HepG2 (cell line): ENCODE measurements around the gene CNTRL.
A peak's percentile ranks its signal among the peaks of the same experiment; 100 is the strongest.

ENCODE experiments used
- BRCA1 ChIP-seq: sonication (generic); formaldehyde crosslinking; IDR thresholded peaks from 2 replicates; pipeline ENCODE4 v1.4.0; 2020; ENCODE audit warnings: missing genetic modification reagents
- EP300 ChIP-seq, 3 experiments: sonication (generic) in 1 of 3; formaldehyde crosslinking in 1 of 3; IDR thresholded peaks; 2 replicates each; pipeline versions ENCODE4 v1.5.1 to v1.6.1; 2011 to 2020; ENCODE audit warnings: low read depth in 2 of 3, low read length in 2 of 3, borderline replicate concordance in 1 of 3, improper control_type of control experiment in 1 of 3, mild to moderate bottlenecking in 1 of 3, missing genetic modification reagents in 1 of 3, moderate library complexity in 1 of 3
- MEIS2 ChIP-seq: sonication (generic); formaldehyde crosslinking; IDR thresholded peaks from 2 replicates; pipeline ENCODE4 v1.9.0; 2021; ENCODE audit warnings: mild to moderate bottlenecking, missing genetic modification reagents
- ZNF782 ChIP-seq: sonication (generic); formaldehyde crosslinking; IDR thresholded peaks from 2 replicates; pipeline ENCODE4 v1.4.0; 2020; ENCODE audit warnings: missing genetic modification reagents, mild to moderate bottlenecking, borderline replicate concordance
- TF ChIP-seq, protein P1 (sequence below): sonication (generic); formaldehyde crosslinking; IDR thresholded peaks from 2 replicates; pipeline ENCODE4 v1.5.0; 2020; ENCODE audit warnings: mild to moderate bottlenecking, missing genetic modification reagents, moderate library complexity
- TF ChIP-seq, protein P2 (sequence below): sonication (generic); formaldehyde crosslinking; conservative IDR thresholded peaks from 2 replicates; pipeline ENCODE4 v1.4.0; 2020; ENCODE audit warnings: missing genetic modification reagents

DNA sequence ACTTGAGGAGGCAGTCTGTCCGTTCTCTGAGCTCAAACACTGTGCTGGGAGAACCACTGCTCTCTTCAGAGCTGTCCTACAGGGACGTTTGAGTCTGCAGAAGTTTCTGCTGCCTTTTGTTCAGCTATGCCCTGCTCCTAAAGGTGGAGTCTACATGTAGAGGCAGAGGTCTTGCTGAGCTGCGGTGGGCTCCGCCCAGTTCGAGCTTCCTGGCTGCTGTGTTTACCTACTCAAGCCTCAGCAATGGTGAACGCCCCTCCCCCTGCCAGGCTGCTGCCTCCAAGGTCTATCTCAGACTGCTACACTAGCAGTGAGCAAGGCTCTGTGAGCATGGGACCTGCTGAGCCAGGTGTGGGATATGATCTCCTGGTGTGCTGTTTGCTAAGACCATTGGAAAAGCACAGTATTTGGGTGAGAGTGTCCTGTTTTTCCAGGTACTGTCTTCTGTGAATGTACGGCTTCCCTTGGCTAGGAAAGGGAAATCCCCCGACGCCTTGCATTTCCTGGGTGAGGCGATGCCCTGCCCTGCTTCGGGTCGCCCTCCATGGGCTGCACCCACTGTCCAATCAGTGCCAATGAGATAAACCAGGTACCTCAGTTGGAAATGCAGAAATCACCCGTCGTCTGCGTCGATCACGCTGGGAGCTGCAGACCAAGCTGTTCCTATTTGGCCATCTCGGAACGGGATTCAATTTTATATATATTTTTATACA, 58.5 kb downstream of the CNTRL start:
- TF ChIP-seq, protein P1, sequence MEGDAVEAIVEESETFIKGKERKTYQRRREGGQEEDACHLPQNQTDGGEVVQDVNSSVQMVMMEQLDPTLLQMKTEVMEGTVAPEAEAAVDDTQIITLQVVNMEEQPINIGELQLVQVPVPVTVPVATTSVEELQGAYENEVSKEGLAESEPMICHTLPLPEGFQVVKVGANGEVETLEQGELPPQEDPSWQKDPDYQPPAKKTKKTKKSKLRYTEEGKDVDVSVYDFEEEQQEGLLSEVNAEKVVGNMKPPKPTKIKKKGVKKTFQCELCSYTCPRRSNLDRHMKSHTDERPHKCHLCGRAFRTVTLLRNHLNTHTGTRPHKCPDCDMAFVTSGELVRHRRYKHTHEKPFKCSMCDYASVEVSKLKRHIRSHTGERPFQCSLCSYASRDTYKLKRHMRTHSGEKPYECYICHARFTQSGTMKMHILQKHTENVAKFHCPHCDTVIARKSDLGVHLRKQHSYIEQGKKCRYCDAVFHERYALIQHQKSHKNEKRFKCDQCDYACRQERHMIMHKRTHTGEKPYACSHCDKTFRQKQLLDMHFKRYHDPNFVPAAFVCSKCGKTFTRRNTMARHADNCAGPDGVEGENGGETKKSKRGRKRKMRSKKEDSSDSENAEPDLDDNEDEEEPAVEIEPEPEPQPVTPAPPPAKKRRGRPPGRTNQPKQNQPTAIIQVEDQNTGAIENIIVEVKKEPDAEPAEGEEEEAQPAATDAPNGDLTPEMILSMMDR = no peak
- TF ChIP-seq, protein P2, sequence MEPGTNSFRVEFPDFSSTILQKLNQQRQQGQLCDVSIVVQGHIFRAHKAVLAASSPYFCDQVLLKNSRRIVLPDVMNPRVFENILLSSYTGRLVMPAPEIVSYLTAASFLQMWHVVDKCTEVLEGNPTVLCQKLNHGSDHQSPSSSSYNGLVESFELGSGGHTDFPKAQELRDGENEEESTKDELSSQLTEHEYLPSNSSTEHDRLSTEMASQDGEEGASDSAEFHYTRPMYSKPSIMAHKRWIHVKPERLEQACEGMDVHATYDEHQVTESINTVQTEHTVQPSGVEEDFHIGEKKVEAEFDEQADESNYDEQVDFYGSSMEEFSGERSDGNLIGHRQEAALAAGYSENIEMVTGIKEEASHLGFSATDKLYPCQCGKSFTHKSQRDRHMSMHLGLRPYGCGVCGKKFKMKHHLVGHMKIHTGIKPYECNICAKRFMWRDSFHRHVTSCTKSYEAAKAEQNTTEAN = no peak
- no peak for TF ChIP-seq BRCA1 (CRISPR knock-in tag)
- no peak for TF ChIP-seq MEIS2
- no peak for TF ChIP-seq ZNF782 (CRISPR knock-in tag)
- 0 out of 4 replicates have a peak, but pooled peaks of 1 of the 2 experiments have one; percentile 9 for TF ChIP-seq EP300 (IDR thresholded peaks at IDR 0.05; ENCODE audit: low read depth in 2 of 2, low read length in 2 of 2)
- TF ChIP-seq EP300 (CRISPR knock-in tag; IDR thresholded peaks at IDR 0.05; ENCODE audit: borderline replicate concordance) = no peak
